HG02588 (cell line): ENCODE measurements around the gene GNG10.

Experiments used
- ATAC-seq: cut with Tn5 transposase; IDR thresholded peaks from one replicate; pipeline ENCODE4 v1.9.1; 2021; ENCODE audit warnings: mild to moderate bottlenecking, moderate library complexity; ENCODE audit not compliant: unreplicated experiment

Gene GNG10

GRCh38 chr9:111715471-111715870 is 54.1 kb downstream of the GNG10 start:
- ATAC-seq = no peak

- no peak for ATAC-seq
Measured at GRCh38 chr9:111719541-111719940, 58.1 kb downstream of the GNG10 start.
